ENCODE data around the gene ZNF549. TPM values are rescaled to one million over a fixed set of nuclear protein-coding genes. Genes with fewer than 3 reads are reported as not detected.

The ZNF549 gene
- total RNA-seq, 1 experiment from 2014 or later: 5.0 TPM

GRCh38 chr19:57557659-57558058 lies 30.5 kb downstream of the ZNF549 start:
- Histone ChIP-seq H3K9me3 (ENCODE audit: low read length) (peaks cover 47% of the 10 kb centered on the region), H3K9me2 (replicated peaks; ENCODE audit: low read length) (no peaks in the 10 kb centered on the region), H3K27ac (ENCODE audit: low read length) (no peak overlapping the region), H3F3A (ENCODE audit: low read length, unreplicated experiment) (no peaks in the 10 kb centered on the region), H3K27me3 (ENCODE audit: low read length) (no peaks in the 10 kb centered on the region), H3K9ac (ENCODE audit: low read length) (no peak overlapping the region), H3K79me2 (ENCODE audit: low read length) (peaks cover 21% of the 10 kb centered on the region), H3K4me3 (ENCODE audit: low read length) (no peak overlapping the region; the same call in 1 of the 2 replicates), H2AFZ (ENCODE audit: low read length) (no peak overlapping the region), H3K36me3 (ENCODE audit: low read depth, low read length) (peaks cover 45% of the 10 kb centered on the region), H3K4me2 (ENCODE audit: low read length) (no peak overlapping the region), H3K4me1 (ENCODE audit: insufficient read depth, low read length) (peaks cover 9% of the 10 kb centered on the region; the same call in 1 of the 2 replicates), H4K20me1 (ENCODE audit: low read length) (no peaks in the 10 kb centered on the region)
- no peak for ATAC-seq
- TF ChIP-seq EZH2 (IDR thresholded peaks at IDR 0.05; ENCODE audit: low read length, unreplicated experiment): no peak
- TF ChIP-seq EZH2phosphoT487 (IDR thresholded peaks at IDR 0.05; ENCODE audit: borderline replicate concordance, low read length): no peak
- TF ChIP-seq CTCF (conservative IDR thresholded peaks at IDR 0.05; ENCODE audit: low read depth, low read length): no peak
- DNase-seq: no peak
- intact Hi-C loops (cut with micrococcal nuclease): no loop called here
- CTCF ChIA-PET: no interaction called here
- POLR2A ChIA-PET (ENCODE audit: unreplicated experiment): no interaction called here
- no TSS peak for BruUV-seq (replicated peaks)

- Histone ChIP-seq H4K20me1 (ENCODE audit: low read length) (no peaks in the 10 kb centered on the region), H3K4me2 (ENCODE audit: low read length) (peak overlapping the region; percentile 87), H3K4me3 (ENCODE audit: low read length) (peak overlapping the region; percentile 96), H3F3A (ENCODE audit: low read length, unreplicated experiment) (no peaks in the 10 kb centered on the region), H3K27ac (ENCODE audit: low read length) (no peak overlapping the region), H3K9me2 (replicated peaks; ENCODE audit: low read length) (no peaks in the 10 kb centered on the region), H3K36me3 (ENCODE audit: low read depth, low read length) (peaks cover 36% of the 10 kb centered on the region), H3K79me2 (ENCODE audit: low read length) (peaks cover 21% of the 10 kb centered on the region), H3K4me1 (ENCODE audit: insufficient read depth, low read length) (peaks cover 9% of the 10 kb centered on the region; the same call in 1 of the 2 replicates), H3K9ac (ENCODE audit: low read length) (peak overlapping the region; percentile 91; the same call in 1 of the 2 replicates), H3K9me3 (ENCODE audit: low read length) (peaks cover 47% of the 10 kb centered on the region), H3K27me3 (ENCODE audit: low read length) (no peaks in the 10 kb centered on the region), H2AFZ (ENCODE audit: low read length) (peak overlapping the region; percentile 93; the same call in 1 of the 2 replicates)
- CTCF ChIA-PET: no interaction called here
- DNase-seq: peak; percentile 8
- intact Hi-C loops (cut with micrococcal nuclease): no loop called here
- no TSS peak for BruUV-seq (replicated peaks)
- 0 out of 2 replicates have a peak, but pooled peaks have one; percentile 5 for ATAC-seq
- TF ChIP-seq EZH2 (IDR thresholded peaks at IDR 0.05; ENCODE audit: low read length, unreplicated experiment): no peak
- 0 out of 2 replicates have a peak, but pooled peaks have one; percentile 25 for TF ChIP-seq CTCF (conservative IDR thresholded peaks at IDR 0.05; ENCODE audit: low read depth, low read length)
- POLR2A ChIA-PET (ENCODE audit: unreplicated experiment): no interaction called here
These were observed 31.4 kb downstream of the ZNF549 start for GRCh38 chr19:57558525-57558924.

GRCh38 chr19:57559008-57559403 lies 31.9 kb downstream of the ZNF549 start:
- Histone ChIP-seq H3K9me3 (ENCODE audit: low read length) (peaks cover 48% of the 10 kb centered on the region), H4K20me1 (ENCODE audit: low read length) (no peaks in the 10 kb centered on the region), H3F3A (ENCODE audit: low read length, unreplicated experiment) (no peaks in the 10 kb centered on the region), H3K4me1 (ENCODE audit: insufficient read depth, low read length) (peaks cover 9% of the 10 kb centered on the region; the same call in 1 of the 2 replicates), H3K27me3 (ENCODE audit: low read length) (no peaks in the 10 kb centered on the region), H2AFZ (ENCODE audit: low read length) (peak overlapping the region; percentile 93), H3K9ac (ENCODE audit: low read length) (peak overlapping the region; percentile 91), H3K4me3 (ENCODE audit: low read length) (peak overlapping the region; percentile 96), H3K79me2 (ENCODE audit: low read length) (peaks cover 21% of the 10 kb centered on the region), H3K27ac (ENCODE audit: low read length) (peak overlapping the region; percentile 60), H3K36me3 (ENCODE audit: low read depth, low read length) (peaks cover 31% of the 10 kb centered on the region), H3K4me2 (ENCODE audit: low read length) (peak overlapping the region; percentile 87), H3K9me2 (replicated peaks; ENCODE audit: low read length) (no peaks in the 10 kb centered on the region)
- peak; percentile 56 for ATAC-seq
- intact Hi-C loops (cut with micrococcal nuclease): loop anchor here (1.0 kb wide), 1 partner anchor 19 kb away; the partner anchor contains the start of gene ZNF416
- DNase-seq: peak; percentile 30
- TF ChIP-seq EZH2phosphoT487 (IDR thresholded peaks at IDR 0.05; ENCODE audit: borderline replicate concordance, low read length): no peak
- no peak for TF ChIP-seq EZH2 (IDR thresholded peaks at IDR 0.05; ENCODE audit: low read length, unreplicated experiment)
- no peak for TF ChIP-seq CTCF (conservative IDR thresholded peaks at IDR 0.05; ENCODE audit: low read depth, low read length)
- ChIA-PET POLR2A (ENCODE audit: unreplicated experiment) (interaction anchor here (0.5 kb wide), 1 partner anchor 330 kb away, joined by 7 read pairs; no protein-coding TSS in a partner anchor), CTCF (no interaction called here)
- BruUV-seq (replicated peaks): TSS peak; percentile 63
